IMR-90 (cell line): Measurements from ENCODE around the gene BCHE. TPM values are rescaled to one million over a fixed set of nuclear protein-coding genes. Genes with fewer than 3 reads are reported as not detected.

ENCODE experiments used
- ATAC-seq: fragments of 200-7000 bp; cut with Tn5 transposase; 2 replicates; pipeline ENCODE4 v1.9.1; 2020; ENCODE audit warnings: low read depth, mild to moderate bottlenecking, moderate library complexity
- BruUV-seq: library from RNA; stranded (reverse); fragments of 400-500 nt; replicated peaks from 2 replicates; lab custom pipeline; 2021; lab: Mats Ljungman, UMichigan
- CTCF ChIA-PET: fragments of 300-600 bp; formaldehyde crosslinking; extraction: SDS; loops from one replicate; lab custom pipeline; 2021; ENCODE audit warnings: antibody characterized with exemption; lab: Yijun Ruan, JAX
- POLR2A ChIA-PET: fragments of 300-600 bp; sonication (Branson Sonifier 250); formaldehyde crosslinking; loops from one replicate; lab custom pipeline; 2022; ENCODE audit warnings: antibody characterized with exemption; ENCODE audit not compliant: unreplicated experiment; lab: Charles Lee
- DNase-seq: peaks from one replicate; pipeline ENCODE4 v3.0.0; 2013
- H2AFZ ChIP-seq: replicated peaks from 2 replicates; pipeline ENCODE3; 2013; ENCODE audit warnings: low read length, mild to moderate bottlenecking; ENCODE audit not compliant: poor library complexity
- H2AK5ac ChIP-seq: 2 replicates; pipeline ENCODE4 v1.6.1; 2013; ENCODE audit warnings: low read depth, low read length, inconsistent platforms
- H2AK9ac ChIP-seq: replicated peaks from 2 replicates; pipeline ENCODE3; 2013; ENCODE audit warnings: mild to moderate bottlenecking, low read depth, low read length, moderate library complexity; ENCODE audit not compliant: poor library complexity
- H2BK120ac ChIP-seq: 2 replicates; pipeline ENCODE4 v1.6.1; 2013; ENCODE audit warnings: low read depth, low read length, inconsistent platforms
- H2BK15ac ChIP-seq: 3 replicates; pipeline ENCODE4 v1.6.1; 2013; ENCODE audit warnings: low read depth, low read length, inconsistent platforms
- H2BK20ac ChIP-seq: 2 replicates; pipeline ENCODE4 v1.6.1; 2013; ENCODE audit warnings: low read depth, mild to moderate bottlenecking, inconsistent platforms, low read length, moderate library complexity
- H2BK5ac ChIP-seq: 2 replicates; pipeline ENCODE4 v1.6.1; 2013; ENCODE audit warnings: mild to moderate bottlenecking, low read depth, low read length, inconsistent platforms; ENCODE audit not compliant: poor library complexity, severe bottlenecking
- H3K14ac ChIP-seq: replicated peaks from 2 replicates; pipeline ENCODE4 v1.6.1; 2013; ENCODE audit warnings: low read depth, low read length, inconsistent platforms
- H3K18ac ChIP-seq: 2 replicates; pipeline ENCODE4 v1.6.1; 2013; ENCODE audit warnings: low read depth, low read length, control low read depth
- H3K23ac ChIP-seq: 2 replicates; pipeline ENCODE4 v1.6.1; 2013; ENCODE audit warnings: low read depth, low read length, inconsistent platforms
- H3K27ac ChIP-seq: 2 replicates; pipeline ENCODE4 v1.5.1; 2013; ENCODE audit warnings: mild to moderate bottlenecking, control low read depth, low read length; ENCODE audit not compliant: insufficient read depth
- H3K27me3 ChIP-seq: 2 replicates; pipeline ENCODE4 v1.6.1; 2013; ENCODE audit warnings: low read length; ENCODE audit not compliant: control insufficient read depth, insufficient read depth
- H3K36me3 ChIP-seq: 2 replicates; pipeline ENCODE4 v1.6.1; 2013; ENCODE audit warnings: low read length, mixed read lengths; ENCODE audit not compliant: control insufficient read depth, insufficient read depth
- H3K4ac ChIP-seq: 2 replicates; pipeline ENCODE4 v1.6.1; 2013; ENCODE audit warnings: low read depth, low read length, inconsistent platforms
- H3K4me1 ChIP-seq: 2 replicates; pipeline ENCODE4 v1.6.1; 2013; ENCODE audit warnings: low read length, mixed read lengths; ENCODE audit not compliant: control insufficient read depth, insufficient read depth
- H3K4me2 ChIP-seq: 2 replicates; pipeline ENCODE4 v1.6.1; 2013; ENCODE audit warnings: low read depth, mild to moderate bottlenecking, control low read depth, low read length, moderate library complexity
- H3K4me3 ChIP-seq: 2 replicates; pipeline ENCODE4 v1.5.1; 2013; ENCODE audit warnings: low read depth, mild to moderate bottlenecking, control low read depth, low read length, moderate library complexity; ENCODE audit not compliant: insufficient read depth
- H3K56ac ChIP-seq: 2 replicates; pipeline ENCODE4 v1.6.1; 2013; ENCODE audit warnings: low read length, inconsistent platforms; ENCODE audit not compliant: insufficient read depth; ENCODE audit errors: extremely low read depth
- H3K79me1 ChIP-seq, 2 experiments: 2 replicates each; pipeline ENCODE4 v1.6.1; 2013; ENCODE audit warnings: low read length in 2 of 2, inconsistent platforms in 1 of 2, low read depth in 1 of 2
- H3K9ac ChIP-seq: 2 replicates; pipeline ENCODE4 v1.6.1; 2013; ENCODE audit warnings: low read depth, low read length, control low read depth
- H3K9me1 ChIP-seq: 2 replicates; pipeline ENCODE4 v1.6.1; 2013; ENCODE audit warnings: low read length, inconsistent platforms; ENCODE audit not compliant: insufficient read depth
- H3K9me3 ChIP-seq: 2 replicates; pipeline ENCODE4 v1.6.1; 2013; ENCODE audit warnings: low read length; ENCODE audit not compliant: control insufficient read depth, insufficient read depth
- H4K20me1 ChIP-seq: 2 replicates; pipeline ENCODE4 v1.6.1; 2013; ENCODE audit warnings: low read length, inconsistent platforms; ENCODE audit not compliant: insufficient read depth
- H4K5ac ChIP-seq: 2 replicates; pipeline ENCODE4 v1.6.1; 2013; ENCODE audit warnings: mild to moderate bottlenecking, low read depth, low read length, control low read depth
- H4K8ac ChIP-seq, 2 experiments: 2 replicates each; pipeline ENCODE4 v1.6.1; 2013; ENCODE audit warnings: low read depth in 2 of 2, low read length in 2 of 2, control low read depth in 1 of 2, inconsistent platforms in 1 of 2
- H4K91ac ChIP-seq: 2 replicates; pipeline ENCODE4 v1.6.1; 2013; ENCODE audit warnings: low read depth, low read length, inconsistent platforms; ENCODE audit not compliant: insufficient read depth
- BHLHE40 ChIP-seq: fragments of 150-350 bp; IDR thresholded peaks from 2 replicates; pipeline ENCODE4 v1.6.1; 2016; ENCODE audit warnings: mild to moderate bottlenecking, low read depth, low read length
- CEBPB ChIP-seq: IDR thresholded peaks from 2 replicates; pipeline ENCODE4 v1.6.1; 2012; ENCODE audit warnings: low read depth, low read length, improper control_type of control experiment
- CHD1 ChIP-seq: IDR thresholded peaks from 2 replicates; pipeline ENCODE4 v1.6.1; 2012; ENCODE audit warnings: low read depth, low read length, improper control_type of control experiment
- CTCF ChIP-seq: conservative IDR thresholded peaks from 2 replicates; pipeline ENCODE4 v1.5.1; 2012; ENCODE audit warnings: mild to moderate bottlenecking, low read depth, low read length, improper control_type of control experiment
- ELK1 ChIP-seq: fragments of 150-350 bp; IDR thresholded peaks from 2 replicates; pipeline ENCODE4 v1.6.1; 2016; ENCODE audit warnings: low read depth, mild to moderate bottlenecking, low read length, moderate library complexity, borderline replicate concordance
- FOS ChIP-seq: fragments of 150-350 bp; IDR thresholded peaks from 2 replicates; pipeline ENCODE4 v1.6.1; 2016; ENCODE audit warnings: low read depth, low read length
- MAFK ChIP-seq: IDR thresholded peaks from 2 replicates; pipeline ENCODE4 v1.6.1; 2012; ENCODE audit warnings: low read depth, low read length, improper control_type of control experiment
- MAZ ChIP-seq: IDR thresholded peaks from 2 replicates; pipeline ENCODE4 v1.6.1; 2012; ENCODE audit warnings: low read depth, mild to moderate bottlenecking, low read length, improper control_type of control experiment, moderate library complexity, borderline replicate concordance
- MXI1 ChIP-seq: IDR thresholded peaks from 2 replicates; pipeline ENCODE4 v1.6.1; 2012; ENCODE audit warnings: low read depth, mild to moderate bottlenecking, low read length, moderate library complexity, borderline replicate concordance
- NFE2L2 ChIP-seq: fragments of 150-350 bp; IDR thresholded peaks from 2 replicates; pipeline ENCODE4 v1.6.1; 2016; ENCODE audit warnings: low read depth, mild to moderate bottlenecking, low read length
- POLR2A ChIP-seq: IDR thresholded peaks from 2 replicates; pipeline ENCODE4 v1.6.1; 2012; ENCODE audit warnings: mild to moderate bottlenecking, low read depth, low read length
- RAD21 ChIP-seq: IDR thresholded peaks from 2 replicates; pipeline ENCODE4 v1.6.1; 2012; ENCODE audit warnings: low read length, improper control_type of control experiment
- RCOR1 ChIP-seq: IDR thresholded peaks from 2 replicates; pipeline ENCODE4 v1.6.1; 2012; ENCODE audit warnings: mild to moderate bottlenecking, low read length, improper control_type of control experiment; ENCODE audit not compliant: insufficient replicate concordance
- RFX5 ChIP-seq: IDR thresholded peaks from 2 replicates; pipeline ENCODE4 v1.8.0; 2012; ENCODE audit warnings: low read depth, mild to moderate bottlenecking, low read length, moderate library complexity
- SMC3 ChIP-seq: fragments of 150-350 bp; IDR thresholded peaks from 2 replicates; pipeline ENCODE4 v1.6.1; 2016; ENCODE audit warnings: low read depth, mild to moderate bottlenecking, antibody characterized with exemption, low read length, moderate library complexity
- WGBS, 2 experiments: methylation state at CpG; one replicate each; pipeline versions ENCODE4 v1.1.5 to v1.1.7; 2013; ENCODE audit warnings: missing lambda C conversion rate in 2 of 2; ENCODE audit not compliant: insufficient read length in 1 of 2; ENCODE audit errors: extremely low coverage in 2 of 2; 5-methylcytosine and 5-hydroxymethylcytosine counted together
- dilution Hi-C: fragments of 300-500 bp; cut with HindIII; formaldehyde crosslinking; loops from one replicate; pipeline ENCODE4 v1.14.3; 2018; ENCODE audit warnings: low sequenced_read_pairs; ENCODE audit not compliant: unreplicated experiment
- in situ Hi-C: fragments of 300-500 bp; cut with MboI; formaldehyde crosslinking; loops from 3 replicates; pipeline ENCODE4 v1.14.3; 2019; ENCODE audit warnings: low sequenced_read_pairs, inconsistent platforms, mixed read lengths
- intact Hi-C: fragments of 100-400 bp; cut with micrococcal nuclease; formaldehyde crosslinking; loops from 2 replicates; pipeline ENCODE4 v1.10.0; 2022
- polyA plus RNA-seq, 3 experiments: library from polyadenylated mRNA; depleted of rRNA; stranded (reverse); fragments of >200 nt; gene quantifications; 2 replicates each; pipeline ENCODE4 v1.2.3, GENCODE V29; 2012; ENCODE audit warnings: low replicate concordance in 1 of 3
- total RNA-seq: library from RNA; depleted of rRNA; stranded (reverse); fragments of >200 nt; gene quantifications from 2 replicates; pipeline ENCODE4 v1.2.3, GENCODE V29; 2012
- TF ChIP-seq, protein P1 (sequence below): fragments of 150-350 bp; IDR thresholded peaks from 2 replicates; pipeline ENCODE4 v1.6.1; 2017; ENCODE audit warnings: mild to moderate bottlenecking, antibody characterized with exemption, low read length, low read depth

The BCHE gene
- total and polyA plus RNA-seq, 2 of the 4 experiments (the other 2 are of a cell fraction), result 1.5 to 1.6 TPM

- DNase-seq (no peak), ATAC-seq (no peak)
- Histone ChIP-seq H3K9ac (no peak overlapping the region), H3K56ac (no peak overlapping the region), H2BK20ac (no peak overlapping the region), H4K91ac (no peak overlapping the region), H2AK5ac (no peak overlapping the region), H4K8ac (no peak overlapping the region), H3K14ac (no peak overlapping the region), H3K18ac (no peak overlapping the region), H2BK120ac (no peak overlapping the region), H3K79me1 (no peaks in the 10 kb centered on the region), H3K9me1 (no peaks in the 10 kb centered on the region), H3K4ac (no peak overlapping the region), H3K4me3 (no peak overlapping the region), H3K27ac (no peak overlapping the region), H3K9me3 (no peaks in the 10 kb centered on the region; the same call in 1 of the 2 replicates), H3K27me3 (no peaks in the 10 kb centered on the region), H3K36me3 (no peaks in the 10 kb centered on the region), H4K20me1 (no peaks in the 10 kb centered on the region), H3K4me1 (no peaks in the 10 kb centered on the region), H2AK9ac (no peak overlapping the region), H2BK5ac (no peak overlapping the region), H2AFZ (no peak overlapping the region), H3K23ac (no peak overlapping the region), H2BK15ac (no peak overlapping the region), H3K4me2 (no peak overlapping the region), H4K5ac (no peak overlapping the region)
- in situ Hi-C loops (no loop called here), intact Hi-C loops (no loop called here), dilution Hi-C loops (no loop called here)
- no CpG with 5 or more reads among the region's 4 CpGs for WGBS, 2 experiments
- BruUV-seq, result no TSS peak
- CTCF ChIA-PET, result no interaction called here
- POLR2A ChIA-PET, result no interaction called here
- TF ChIP-seq SMC3 (no peak), RFX5 (no peak), MAZ (no peak), CEBPB (no peak), BHLHE40 (no peak), NFE2L2 (no peak), CHD1 (no peak), MAFK (no peak), FOS (no peak), RAD21 (no peak), POLR2A (no peak), MXI1 (no peak), RCOR1 (no peak), ELK1 (no peak), CTCF (no peak)
- TF ChIP-seq, protein P1, sequence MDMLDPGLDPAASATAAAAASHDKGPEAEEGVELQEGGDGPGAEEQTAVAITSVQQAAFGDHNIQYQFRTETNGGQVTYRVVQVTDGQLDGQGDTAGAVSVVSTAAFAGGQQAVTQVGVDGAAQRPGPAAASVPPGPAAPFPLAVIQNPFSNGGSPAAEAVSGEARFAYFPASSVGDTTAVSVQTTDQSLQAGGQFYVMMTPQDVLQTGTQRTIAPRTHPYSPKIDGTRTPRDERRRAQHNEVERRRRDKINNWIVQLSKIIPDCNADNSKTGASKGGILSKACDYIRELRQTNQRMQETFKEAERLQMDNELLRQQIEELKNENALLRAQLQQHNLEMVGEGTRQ, result no peak
Measured at GRCh38 chr3:165729756-165730155, 107.5 kb downstream of the BCHE start.
